ENCODE results near the gene ECI1.
A peak's percentile ranks its signal among the peaks of the same experiment; 100 is the strongest.

ECI1 gene

GRCh38 chr16:2251296-2252111 lies at the start of gene ECI1:
Gene ECI1, minus strand, starts transcription at chr16:2251587. Its CDS starts 21 bp downstream, at chr16:2251566.
- peak; percentile 97 for DNase-seq

GRCh38 chr16:2299915-2300192 lies 48.5 kb upstream of the ECI1 start:
- no peak for DNase-seq

GRCh38 chr16:2299121-2299914 lies 47.9 kb upstream of the ECI1 start:
- no peak for DNase-seq

- no peak for DNase-seq
Measured at GRCh38 chr16:2298621-2299020, 47.2 kb upstream of the ECI1 start.

GRCh38 chr16:2297506-2297860 lies 46.1 kb upstream of the ECI1 start:
- no peak for DNase-seq

GRCh38 chr16:2296661-2297505 lies 45.5 kb upstream of the ECI1 start:
- DNase-seq, result peak; percentile 36

GRCh38 chr16:2295056-2295798 lies 43.8 kb upstream of the ECI1 start:
- DNase-seq, result no peak

- no peak for DNase-seq
Measured at GRCh38 chr16:2292221-2292620, 40.8 kb upstream of the ECI1 start.

GRCh38 chr16:2289282-2289681 lies 37.9 kb upstream of the ECI1 start:
- no peak for DNase-seq

GRCh38 chr16:2288726-2289125 lies 37.3 kb upstream of the ECI1 start:
- DNase-seq, result peak; percentile 77

- DNase-seq, result no peak
Measured at GRCh38 chr16:2287916-2288547, 36.6 kb upstream of the ECI1 start.

- no peak for DNase-seq
Measured at GRCh38 chr16:2286550-2286949, 35.2 kb upstream of the ECI1 start.

GRCh38 chr16:2285731-2286191 lies 34.4 kb upstream of the ECI1 start:
- DNase-seq, result no peak

- DNase-seq, result no peak
Measured at GRCh38 chr16:2284797-2285576, 33.6 kb upstream of the ECI1 start.

GRCh38 chr16:2284001-2284770 lies 32.8 kb upstream of the ECI1 start:
- DNase-seq, result no peak

GRCh38 chr16:2282866-2283555 lies 31.6 kb upstream of the ECI1 start:
- peak; percentile 72 for DNase-seq

- DNase-seq, result no peak
Measured at GRCh38 chr16:2282262-2282661, 30.9 kb upstream of the ECI1 start.

- no peak for DNase-seq
Measured at GRCh38 chr16:2280981-2281542, 29.7 kb upstream of the ECI1 start.

- no peak for DNase-seq
Measured at GRCh38 chr16:2280461-2280860, 29.1 kb upstream of the ECI1 start.
